Measurements from ENCODE around the gene CALHM5.
A peak's percentile ranks its signal among the peaks of the same experiment; 100 is the strongest.

CALHM5 gene

GRCh38 chr6:116507324-116507723, 4.1 kb upstream of the CALHM5 start:
- no peak for DNase-seq (ENCODE audit: low read depth in 2 of 2, low spot score in 1 of 2)

- DNase-seq (ENCODE audit: low read depth in 2 of 2, low spot score in 1 of 2): no peak
These were observed 2.9 kb upstream of the CALHM5 start for GRCh38 chr6:116508527-116508926.

- no peak for DNase-seq (ENCODE audit: low read depth in 2 of 2, low spot score in 1 of 2)
These were observed 696 bp downstream of the CALHM5 start for GRCh38 chr6:116512111-116512559.

GRCh38 chr6:116512734-116513133, 1.3 kb downstream of the CALHM5 start:
- DNase-seq (ENCODE audit: low read depth in 2 of 2, low spot score in 1 of 2): no peak

- DNase-seq (ENCODE audit: low read depth in 2 of 2, low spot score in 1 of 2): no peak
These were observed 1.9 kb downstream of the CALHM5 start for GRCh38 chr6:116513224-116513875.

GRCh38 chr6:116514111-116514510, 2.7 kb downstream of the CALHM5 start:
- DNase-seq (ENCODE audit: low read depth in 2 of 2, low spot score in 1 of 2): no peak

- no peak for DNase-seq (ENCODE audit: low read depth in 2 of 2, low spot score in 1 of 2)
These were observed 3.7 kb downstream of the CALHM5 start for GRCh38 chr6:116515141-116515540.

- no peak for DNase-seq (ENCODE audit: low read depth in 2 of 2, low spot score in 1 of 2)
These were observed 7.4 kb downstream of the CALHM5 start for GRCh38 chr6:116518621-116519368.

GRCh38 chr6:116522896-116523295, 11.5 kb downstream of the CALHM5 start:
- DNase-seq (ENCODE audit: low read depth in 2 of 2, low spot score in 1 of 2): no peak

- no peak for DNase-seq (ENCODE audit: low read depth in 2 of 2, low spot score in 1 of 2)
These were observed 12.8 kb downstream of the CALHM5 start for GRCh38 chr6:116524236-116524635.

- no peak for DNase-seq (ENCODE audit: low read depth in 2 of 2, low spot score in 1 of 2)
These were observed 16.7 kb downstream of the CALHM5 start for GRCh38 chr6:116528133-116528532.

GRCh38 chr6:116528780-116529179, 17.3 kb downstream of the CALHM5 start:
- DNase-seq (ENCODE audit: low read depth in 2 of 2, low spot score in 1 of 2): no peak

- no peak for DNase-seq (ENCODE audit: low read depth in 2 of 2, low spot score in 1 of 2)
These were observed 18.2 kb downstream of the CALHM5 start for GRCh38 chr6:116529466-116530290.

- DNase-seq (ENCODE audit: low read depth in 2 of 2, low spot score in 1 of 2): no peak
These were observed 19.0 kb downstream of the CALHM5 start for GRCh38 chr6:116530436-116530835.

- DNase-seq (ENCODE audit: low read depth in 2 of 2, low spot score in 1 of 2): peak; percentile 3 to 23
These were observed 20.5 kb downstream of the CALHM5 start for GRCh38 chr6:116531675-116532570.

GRCh38 chr6:116533233-116533957, 22.0 kb downstream of the CALHM5 start:
- no peak for DNase-seq (ENCODE audit: low read depth in 2 of 2, low spot score in 1 of 2)

- no peak for DNase-seq (ENCODE audit: low read depth in 2 of 2, low spot score in 1 of 2)
These were observed 23.7 kb downstream of the CALHM5 start for GRCh38 chr6:116535109-116535508.

GRCh38 chr6:116536216-116536621, 24.8 kb downstream of the CALHM5 start:
- no peak for DNase-seq (ENCODE audit: low read depth in 2 of 2, low spot score in 1 of 2)

- DNase-seq (ENCODE audit: low read depth in 2 of 2, low spot score in 1 of 2): no peak
These were observed 31.0 kb downstream of the CALHM5 start for GRCh38 chr6:116542426-116542825.

- DNase-seq (ENCODE audit: low read depth in 2 of 2, low spot score in 1 of 2): no peak
These were observed 31.7 kb downstream of the CALHM5 start for GRCh38 chr6:116543149-116543548.

All from stimulated activated CD8-positive, alpha-beta memory T cell treated with anti-CD3 and anti-CD28 coated beads, Interleukin-4, amount 100 ng/mL, for 4 hours (primary cell).